Neural crest cell (in vitro differentiated cells): Measurements from ENCODE around the gene TEX28. TPM values are rescaled to one million over a fixed set of nuclear protein-coding genes. Genes with fewer than 3 reads are reported as not detected.

Experiments
- DNase-seq: peaks from one replicate; pipeline ENCODE4 v3.0.0; 2021; ENCODE audit warnings: low read depth, mixed read lengths, low spot score
- H3K27ac Mint-ChIP-seq: one replicate; pipeline ENCODE4 v1.8.0; 2021; ENCODE audit warnings: mild to moderate bottlenecking, mixed read lengths; ENCODE audit not compliant: unreplicated experiment
- H3K27me3 Mint-ChIP-seq: 2 replicates; pipeline ENCODE4 v1.8.0; 2021; ENCODE audit warnings: low read depth, mild to moderate bottlenecking, mixed read lengths
- H3K36me3 Mint-ChIP-seq: 2 replicates; pipeline ENCODE4 v1.8.0; 2021; ENCODE audit warnings: low read depth, mild to moderate bottlenecking, mixed read lengths
- H3K4me1 Mint-ChIP-seq: 2 replicates; pipeline ENCODE4 v1.8.0; 2021; ENCODE audit warnings: mixed read lengths
- H3K4me3 Mint-ChIP-seq: one replicate; pipeline ENCODE4 v1.8.0; 2021; ENCODE audit warnings: mild to moderate bottlenecking, mixed read lengths
- H3K9me3 Mint-ChIP-seq: 2 replicates; pipeline ENCODE4 v1.8.0; 2021; ENCODE audit warnings: mixed read lengths
- total RNA-seq: library from RNA; stranded (reverse); gene quantifications from 2 replicates; pipeline ENCODE4 v1.2.1, GENCODE V29; 2021
- TF ChIP-seq, protein P1 (sequence below): fragments of 200-600 bp; sonication (generic); conservative IDR thresholded peaks from 2 replicates; pipeline ENCODE4 v1.5.0; 2021; ENCODE audit warnings: antibody characterized with exemption, mild to moderate bottlenecking

The TEX28 gene
- total RNA-seq, 1 donor from 2014 or later, result not detected

DNA sequence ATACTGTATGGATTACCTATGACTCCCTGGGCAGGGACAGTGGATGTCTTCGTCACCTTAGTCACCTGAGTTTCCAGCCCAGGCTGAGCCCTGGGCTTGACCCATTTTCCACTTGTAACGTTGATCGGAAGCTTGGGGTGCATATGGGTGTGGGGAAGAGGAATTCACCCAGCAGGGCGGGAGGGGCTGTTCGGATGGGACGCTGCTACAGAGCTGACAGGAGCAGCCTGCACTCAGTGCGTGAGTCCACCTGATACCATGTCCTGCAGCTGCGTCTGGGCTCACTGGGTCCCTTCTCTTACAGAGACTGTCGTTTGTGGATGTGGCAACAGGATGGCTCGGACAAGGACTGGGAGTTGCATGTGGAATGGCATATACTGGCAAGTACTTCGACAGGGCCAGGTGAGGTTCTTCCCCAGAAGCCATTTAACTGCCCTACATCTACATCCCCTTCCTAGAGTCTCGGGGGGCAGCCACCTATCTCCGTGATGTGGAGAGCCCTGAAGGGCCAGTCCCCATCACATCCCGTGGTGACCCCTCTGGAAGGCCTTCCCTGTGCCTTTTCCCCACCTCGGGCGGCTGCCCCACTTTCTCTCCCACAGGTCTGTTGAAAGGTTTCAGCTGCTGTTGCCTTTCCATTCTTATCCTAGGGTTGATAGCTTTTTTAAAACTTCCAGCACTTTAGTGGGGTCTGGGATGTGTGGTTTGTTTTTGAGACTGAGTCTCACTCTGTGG, 14.3 kb upstream of the TEX28 start:
- peaks cover 36% of the 10 kb centered on the region for H3K4me1 Mint-ChIP-seq
- TF ChIP-seq, protein P1, sequence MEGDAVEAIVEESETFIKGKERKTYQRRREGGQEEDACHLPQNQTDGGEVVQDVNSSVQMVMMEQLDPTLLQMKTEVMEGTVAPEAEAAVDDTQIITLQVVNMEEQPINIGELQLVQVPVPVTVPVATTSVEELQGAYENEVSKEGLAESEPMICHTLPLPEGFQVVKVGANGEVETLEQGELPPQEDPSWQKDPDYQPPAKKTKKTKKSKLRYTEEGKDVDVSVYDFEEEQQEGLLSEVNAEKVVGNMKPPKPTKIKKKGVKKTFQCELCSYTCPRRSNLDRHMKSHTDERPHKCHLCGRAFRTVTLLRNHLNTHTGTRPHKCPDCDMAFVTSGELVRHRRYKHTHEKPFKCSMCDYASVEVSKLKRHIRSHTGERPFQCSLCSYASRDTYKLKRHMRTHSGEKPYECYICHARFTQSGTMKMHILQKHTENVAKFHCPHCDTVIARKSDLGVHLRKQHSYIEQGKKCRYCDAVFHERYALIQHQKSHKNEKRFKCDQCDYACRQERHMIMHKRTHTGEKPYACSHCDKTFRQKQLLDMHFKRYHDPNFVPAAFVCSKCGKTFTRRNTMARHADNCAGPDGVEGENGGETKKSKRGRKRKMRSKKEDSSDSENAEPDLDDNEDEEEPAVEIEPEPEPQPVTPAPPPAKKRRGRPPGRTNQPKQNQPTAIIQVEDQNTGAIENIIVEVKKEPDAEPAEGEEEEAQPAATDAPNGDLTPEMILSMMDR, result no peak
- no peaks in the 10 kb centered on the region for H3K9me3 Mint-ChIP-seq
- H3K36me3 Mint-ChIP-seq, result no peaks in the 10 kb centered on the region
- no peak overlapping the region for H3K27ac Mint-ChIP-seq
- H3K27me3 Mint-ChIP-seq, result no peaks in the 10 kb centered on the region
- DNase-seq, result no peak
- no peak overlapping the region for H3K4me3 Mint-ChIP-seq

DNA sequence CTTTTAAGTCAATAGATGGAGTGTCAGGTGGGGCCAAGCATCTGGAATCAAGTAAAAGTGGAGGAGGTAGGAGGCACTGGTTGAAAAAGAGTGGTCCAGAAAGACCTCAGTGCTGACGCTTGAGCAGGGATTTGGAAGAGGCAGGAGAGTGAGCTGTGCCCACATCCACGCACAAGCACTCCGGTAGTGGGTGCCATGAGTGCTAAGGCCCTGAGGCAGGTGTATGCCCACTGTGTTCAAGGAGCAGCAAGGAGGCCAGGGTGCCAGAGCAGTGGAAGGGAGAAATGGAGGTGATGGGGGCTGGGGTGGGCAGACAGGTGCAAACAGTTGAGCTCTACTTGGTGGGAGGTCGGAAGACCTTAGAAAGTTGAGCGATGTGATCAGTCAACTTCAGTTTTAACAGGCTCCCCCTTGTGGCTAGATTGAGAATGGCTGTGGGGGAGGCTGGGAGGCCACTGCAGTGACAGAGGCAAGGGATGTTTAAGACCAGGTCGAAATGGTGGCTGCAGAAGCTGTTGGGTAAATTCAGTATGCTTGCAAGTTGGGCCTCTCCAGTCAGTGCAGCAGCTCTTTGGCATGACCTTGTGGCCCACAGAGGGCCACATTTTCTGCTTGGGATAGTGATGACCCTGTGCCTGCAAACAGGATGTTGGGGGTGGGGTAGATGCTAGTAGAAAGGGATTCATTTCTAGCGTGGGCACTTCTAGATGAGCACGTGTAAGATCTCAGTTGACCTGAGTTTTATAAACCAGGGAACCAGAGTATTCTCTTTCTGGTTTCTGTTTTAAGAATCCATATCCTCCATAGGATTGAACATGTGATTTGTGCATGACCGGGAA, 13.4 kb upstream of the TEX28 start:
- H3K4me1 Mint-ChIP-seq, result peaks cover 43% of the 10 kb centered on the region

DNA sequence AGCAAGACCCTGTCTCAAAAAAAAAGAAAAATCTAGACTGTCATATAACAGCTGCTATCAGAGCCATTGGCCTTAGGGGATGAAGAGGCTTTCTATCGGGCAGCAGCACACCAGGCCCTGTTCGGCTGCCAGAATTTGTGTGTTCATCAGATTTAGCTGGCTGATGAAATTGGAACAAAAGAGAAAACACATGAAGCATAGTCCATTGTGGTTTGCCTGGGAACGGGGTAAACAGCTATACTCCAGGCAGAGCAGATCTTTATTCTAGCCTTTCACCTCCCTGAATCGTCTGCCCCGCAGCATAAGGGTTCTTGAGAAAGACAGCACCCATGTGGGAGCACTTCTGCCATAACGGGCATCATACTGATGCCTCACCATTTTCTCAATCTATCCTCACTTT, 12.3 kb upstream of the TEX28 start:
- Mint-ChIP-seq H3K27me3 (no peaks in the 10 kb centered on the region), H3K36me3 (no peaks in the 10 kb centered on the region), H3K9me3 (no peaks in the 10 kb centered on the region), H3K4me1 (peaks cover 34% of the 10 kb centered on the region), H3K27ac (no peak overlapping the region), H3K4me3 (no peak overlapping the region)
- no peak for DNase-seq
- TF ChIP-seq, protein P1, result no peak

More for the DNA sequence above, 13.4 kb upstream of the TEX28 start:
- TF ChIP-seq, protein P1, result peak; percentile 71
- DNase-seq, result peak; percentile 75
- no peak overlapping the region for H3K27ac Mint-ChIP-seq
- H3K9me3 Mint-ChIP-seq, result no peaks in the 10 kb centered on the region
- no peaks in the 10 kb centered on the region for H3K36me3 Mint-ChIP-seq
- no peak overlapping the region for H3K4me3 Mint-ChIP-seq
- H3K27me3 Mint-ChIP-seq, result no peaks in the 10 kb centered on the region

DNA sequence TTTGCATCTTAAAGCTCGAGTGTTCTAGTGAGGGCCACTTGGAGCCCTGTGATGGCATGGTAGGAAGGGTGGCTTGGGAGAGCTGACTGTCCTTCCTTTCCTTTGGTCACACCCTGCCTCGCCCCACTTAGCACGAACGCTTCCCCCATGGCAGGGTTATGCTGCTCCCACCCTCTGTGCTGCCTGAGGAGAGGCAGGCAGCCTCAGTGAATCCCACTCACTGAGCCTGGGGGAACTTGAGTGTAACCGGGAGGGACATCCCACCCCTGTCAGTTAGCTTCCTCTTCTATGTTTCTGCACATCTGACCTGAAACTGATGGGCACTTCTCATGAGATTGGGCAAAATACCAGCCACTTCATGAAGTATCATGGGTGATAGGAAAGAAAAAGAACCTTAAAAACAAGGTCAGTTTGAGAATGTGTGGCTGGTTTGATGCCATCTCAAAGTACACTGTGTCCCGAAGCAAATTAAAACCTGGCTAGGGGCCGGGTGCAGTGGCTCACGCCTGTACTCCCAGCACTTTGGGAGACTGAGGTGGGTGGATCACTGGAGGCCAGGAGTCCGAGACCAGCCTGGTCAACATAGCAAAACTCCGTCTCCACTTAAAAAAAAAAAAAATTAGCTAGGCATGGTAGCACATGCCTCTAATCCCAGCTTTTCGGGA, 10.7 kb upstream of the TEX28 start:
- no peak overlapping the region for H3K4me3 Mint-ChIP-seq
- peaks cover 34% of the 10 kb centered on the region for H3K4me1 Mint-ChIP-seq
- H3K27ac Mint-ChIP-seq, result peak overlapping the region; percentile 84
- TF ChIP-seq, protein P1, result no peak
- H3K36me3 Mint-ChIP-seq, result no peaks in the 10 kb centered on the region
- H3K27me3 Mint-ChIP-seq, result no peaks in the 10 kb centered on the region
- DNase-seq, result no peak
- H3K9me3 Mint-ChIP-seq, result no peaks in the 10 kb centered on the region

DNA sequence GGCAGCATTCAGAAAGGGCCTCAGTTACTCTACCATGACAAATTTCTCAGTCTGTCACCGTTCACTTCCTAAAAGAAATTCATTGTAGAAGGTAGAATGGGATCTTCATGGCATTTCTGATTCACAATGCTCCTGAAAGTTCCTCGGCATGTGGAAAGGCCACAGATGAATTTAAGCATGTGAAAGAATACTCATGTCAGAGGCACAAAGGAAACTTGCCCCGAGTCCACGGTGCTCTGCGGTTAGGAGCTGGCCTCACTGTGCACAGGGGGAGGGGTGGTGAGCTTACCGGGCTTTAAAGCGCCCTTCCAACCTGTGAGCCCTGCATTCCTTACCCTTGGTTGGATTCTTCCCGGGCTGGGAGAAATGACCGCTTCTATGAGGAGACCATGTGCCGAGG, 9.9 kb upstream of the TEX28 start:
- peak overlapping the region; percentile 84 for H3K27ac Mint-ChIP-seq
- H3K9me3 Mint-ChIP-seq, result peaks cover 2% of the 10 kb centered on the region

More for the DNA sequence above, 9.9 kb upstream of the TEX28 start:
- DNase-seq, result no peak
- Mint-ChIP-seq H3K4me1 (peaks cover 34% of the 10 kb centered on the region), H3K4me3 (no peak overlapping the region), H3K36me3 (peaks cover 2% of the 10 kb centered on the region), H3K27me3 (no peaks in the 10 kb centered on the region)
- TF ChIP-seq, protein P1, result no peak
